Activated B cell treated with CpG ODN at 0.5 μM for 24 hours (primary cell): ENCODE data around the gene NKAIN2. TPM values are rescaled to one million over a fixed set of nuclear protein-coding genes. Genes with fewer than 3 reads are reported as not detected.
"Not testable (repeated sequence)": the region's sequence is repeated elsewhere in the genome, so short reads cannot be mapped to it uniquely, and the experiment has no call there.

ENCODE experiments used
- ATAC-seq: fragments of 200-7000 bp; cut with Tn5 transposase; one replicate; pipeline ENCODE4 v1.10.0; 2021; ENCODE audit warnings: low read depth, mild to moderate bottlenecking, moderate library complexity
- CTCF ChIA-PET: fragments of 350-600 bp; sonication (Branson Sonifier 250); formaldehyde crosslinking; loops from one replicate; lab custom pipeline; 2021; ENCODE audit warnings: antibody characterized with exemption; lab: Charles Lee
- POLR2A ChIA-PET: fragments of 350-600 bp; sonication (Branson Sonifier 250); formaldehyde crosslinking; loops from one replicate; lab custom pipeline; 2021; ENCODE audit warnings: antibody characterized with exemption; lab: Charles Lee
- DNase-seq: peaks from one replicate; pipeline ENCODE4 v3.0.0; 2022
- H3K27ac Mint-ChIP-seq: one replicate; pipeline ENCODE4 v1.8.0; 2020; ENCODE audit warnings: mixed read lengths
- H3K27me3 Mint-ChIP-seq: one replicate; pipeline ENCODE4 v1.8.0; 2021; ENCODE audit warnings: mixed read lengths
- H3K36me3 Mint-ChIP-seq: one replicate; pipeline ENCODE4 v1.8.0; 2021; ENCODE audit warnings: low read depth, mixed read lengths
- H3K4me1 Mint-ChIP-seq: one replicate; pipeline ENCODE4 v1.8.0; 2021; ENCODE audit warnings: mixed read lengths
- H3K4me3 Mint-ChIP-seq: one replicate; pipeline ENCODE4 v1.8.0; 2020; ENCODE audit warnings: mild to moderate bottlenecking, mixed read lengths
- H3K9me3 Mint-ChIP-seq: one replicate; pipeline ENCODE4 v1.8.0; 2020; ENCODE audit warnings: mixed read lengths
- intact Hi-C: fragments of 100-400 bp; cut with micrococcal nuclease; formaldehyde crosslinking; loops from one replicate; pipeline ENCODE4 v1.15.1; 2024
- total RNA-seq: library from RNA; stranded (reverse); gene quantifications from 2 replicates; pipeline ENCODE4 v1.2.3, GENCODE V29; 2022
- TF ChIP-seq, protein P1 (sequence below): fragments of 200-600 bp; IDR thresholded peaks from one replicate; pipeline ENCODE4 v1.8.0; 2022; ENCODE audit warnings: antibody characterized with exemption, mild to moderate bottlenecking

The NKAIN2 gene
- total RNA-seq, 1 donor from 2014 or later, result not detected

DNA sequence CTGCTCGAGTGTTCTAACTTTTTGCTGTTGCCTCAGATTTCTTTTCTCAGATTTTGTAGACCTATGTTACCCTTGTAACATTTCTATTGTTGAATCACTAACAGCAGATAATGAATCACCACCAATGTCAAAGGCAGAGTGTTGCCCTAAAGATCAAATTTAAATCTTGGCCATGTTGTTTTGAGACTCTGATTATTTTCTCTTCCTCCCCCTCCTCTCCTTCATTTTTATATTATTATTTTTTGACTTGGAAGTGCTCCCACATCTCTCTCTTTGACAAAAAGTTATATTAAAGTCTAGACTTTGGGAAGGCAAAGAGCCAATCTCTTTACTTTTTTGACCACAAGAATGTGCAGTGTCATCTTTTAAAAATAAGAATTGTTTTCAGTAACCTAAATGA lies 422.7 kb downstream of the NKAIN2 start:
- CTCF ChIA-PET, result no interaction called here
- no peak overlapping the region for H3K4me3 Mint-ChIP-seq
- H3K4me1 Mint-ChIP-seq, result no peaks in the 10 kb centered on the region
- TF ChIP-seq, protein P1, sequence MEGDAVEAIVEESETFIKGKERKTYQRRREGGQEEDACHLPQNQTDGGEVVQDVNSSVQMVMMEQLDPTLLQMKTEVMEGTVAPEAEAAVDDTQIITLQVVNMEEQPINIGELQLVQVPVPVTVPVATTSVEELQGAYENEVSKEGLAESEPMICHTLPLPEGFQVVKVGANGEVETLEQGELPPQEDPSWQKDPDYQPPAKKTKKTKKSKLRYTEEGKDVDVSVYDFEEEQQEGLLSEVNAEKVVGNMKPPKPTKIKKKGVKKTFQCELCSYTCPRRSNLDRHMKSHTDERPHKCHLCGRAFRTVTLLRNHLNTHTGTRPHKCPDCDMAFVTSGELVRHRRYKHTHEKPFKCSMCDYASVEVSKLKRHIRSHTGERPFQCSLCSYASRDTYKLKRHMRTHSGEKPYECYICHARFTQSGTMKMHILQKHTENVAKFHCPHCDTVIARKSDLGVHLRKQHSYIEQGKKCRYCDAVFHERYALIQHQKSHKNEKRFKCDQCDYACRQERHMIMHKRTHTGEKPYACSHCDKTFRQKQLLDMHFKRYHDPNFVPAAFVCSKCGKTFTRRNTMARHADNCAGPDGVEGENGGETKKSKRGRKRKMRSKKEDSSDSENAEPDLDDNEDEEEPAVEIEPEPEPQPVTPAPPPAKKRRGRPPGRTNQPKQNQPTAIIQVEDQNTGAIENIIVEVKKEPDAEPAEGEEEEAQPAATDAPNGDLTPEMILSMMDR, result no peak
- intact Hi-C loops, result no loop called here
- no peaks in the 10 kb centered on the region for H3K27me3 Mint-ChIP-seq
- H3K9me3 Mint-ChIP-seq, result peaks cover 13% of the 10 kb centered on the region
- H3K27ac Mint-ChIP-seq, result no peak overlapping the region
- DNase-seq (no peak), ATAC-seq (no peak)
- POLR2A ChIA-PET, result no interaction called here
- H3K36me3 Mint-ChIP-seq, result no peaks in the 10 kb centered on the region

DNA sequence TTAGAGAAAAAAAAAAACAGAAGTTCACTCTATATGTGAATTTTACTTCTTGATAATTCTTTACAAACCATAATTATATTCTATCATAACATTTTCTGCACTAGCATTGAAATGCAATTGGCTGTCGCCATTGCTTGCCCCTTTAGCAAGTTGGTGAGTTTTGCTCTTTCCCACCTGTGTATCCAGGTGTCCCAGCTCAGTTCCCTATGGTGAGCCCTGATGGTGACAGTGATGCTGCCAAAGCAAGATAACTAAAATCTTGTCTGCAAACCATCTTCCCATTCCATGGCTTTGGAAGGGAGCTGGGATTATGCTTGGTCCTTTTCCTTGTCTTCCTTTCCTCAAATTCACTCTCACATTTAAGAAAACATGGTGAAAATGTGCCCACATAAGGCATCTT lies 429.6 kb downstream of the NKAIN2 start:
- TF ChIP-seq, protein P1, result no peak
- no peak for DNase-seq
- Mint-ChIP-seq H3K4me3 (no peak overlapping the region), H3K4me1 (no peaks in the 10 kb centered on the region), H3K27me3 (no peaks in the 10 kb centered on the region), H3K9me3 (peaks cover 14% of the 10 kb centered on the region), H3K27ac (no peak overlapping the region), H3K36me3 (no peaks in the 10 kb centered on the region)
- CTCF ChIA-PET, result no interaction called here
- ATAC-seq, result no peak
- POLR2A ChIA-PET, result no interaction called here
- intact Hi-C loops, result no loop called here

DNA sequence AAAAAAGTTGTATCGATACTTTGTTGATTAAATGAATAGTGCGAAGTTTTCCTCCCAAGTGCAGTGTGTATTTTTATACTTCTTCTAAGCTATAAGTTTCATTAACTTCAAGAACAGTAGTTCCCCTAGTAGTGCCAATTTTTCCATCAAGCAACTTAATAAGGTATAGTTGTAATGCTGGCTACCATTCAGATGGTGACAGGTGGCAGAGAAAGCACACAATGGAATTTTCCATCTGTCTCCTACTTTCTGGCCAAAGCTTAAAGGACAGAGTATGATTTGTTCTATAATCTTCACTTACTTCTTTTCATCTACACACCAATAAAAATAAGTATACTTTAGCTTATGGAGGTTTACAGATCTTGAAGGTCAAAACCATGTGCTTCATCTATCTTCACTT lies 431.1 kb downstream of the NKAIN2 start:
- H3K4me1 Mint-ChIP-seq, result no peaks in the 10 kb centered on the region
- POLR2A ChIA-PET, result no interaction called here

DNA sequence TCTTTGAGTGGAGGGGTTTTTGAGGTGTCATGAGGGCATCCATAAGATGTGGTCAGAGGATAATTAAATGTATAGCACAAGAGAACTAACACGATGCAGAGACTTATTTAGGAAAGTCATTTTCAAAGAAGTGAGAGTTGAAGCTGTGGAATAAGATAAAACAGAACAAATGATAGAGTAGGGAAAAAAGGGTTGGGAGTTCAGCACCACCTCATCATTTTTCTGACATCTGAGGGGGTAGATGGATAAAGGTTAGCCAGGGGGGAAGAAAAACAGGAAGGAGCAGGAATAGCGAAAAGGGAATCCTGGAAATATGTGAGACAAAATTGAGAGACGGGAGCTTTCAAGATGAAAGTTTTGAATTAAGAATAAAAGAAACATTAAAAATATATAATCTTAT lies 434.2 kb downstream of the NKAIN2 start:
- no peaks in the 10 kb centered on the region for H3K4me1 Mint-ChIP-seq
- H3K9me3 Mint-ChIP-seq, result peaks cover 3% of the 10 kb centered on the region
- intact Hi-C loops, result no loop called here
- no peak overlapping the region for H3K4me3 Mint-ChIP-seq
- ATAC-seq, result no peak
- no peaks in the 10 kb centered on the region for H3K36me3 Mint-ChIP-seq
- ChIA-PET POLR2A (no interaction called here), CTCF (no interaction called here)
- no peaks in the 10 kb centered on the region for H3K27me3 Mint-ChIP-seq
- DNase-seq, result no peak
- TF ChIP-seq, protein P1, result no peak
- H3K27ac Mint-ChIP-seq, result no peak overlapping the region

More for the DNA sequence above, 431.1 kb downstream of the NKAIN2 start:
- Mint-ChIP-seq H3K9me3 (peaks cover 8% of the 10 kb centered on the region), H3K27ac (no peak overlapping the region), H3K4me3 (no peak overlapping the region), H3K27me3 (no peaks in the 10 kb centered on the region), H3K36me3 (no peaks in the 10 kb centered on the region)
- ATAC-seq (no peak), DNase-seq (no peak)
- TF ChIP-seq, protein P1, result no peak
- CTCF ChIA-PET, result no interaction called here
- intact Hi-C loops, result no loop called here

DNA sequence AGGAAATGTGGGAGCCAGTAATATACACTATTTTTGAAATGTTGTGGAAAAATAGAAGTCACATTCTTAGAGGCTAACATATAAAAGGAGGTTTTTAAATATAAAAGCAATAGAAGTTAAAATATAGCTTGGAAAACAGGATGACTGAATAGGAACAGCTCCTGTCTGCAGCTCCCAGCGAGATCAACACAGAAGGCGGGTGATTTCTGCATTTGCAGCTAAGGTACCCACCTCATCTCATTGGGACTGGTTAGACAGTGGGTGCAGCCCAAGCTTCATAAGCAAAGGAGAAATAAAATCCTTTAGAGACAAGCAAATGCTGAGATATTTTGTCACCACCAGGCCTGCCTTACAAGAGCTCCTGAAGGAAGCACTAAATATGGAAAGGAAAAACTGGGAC lies 434.7 kb downstream of the NKAIN2 start:
- ATAC-seq, H3K4me3 Mint-ChIP-seq, POLR2A ChIA-PET: not testable (repeated sequence)

More for the DNA sequence above, 434.7 kb downstream of the NKAIN2 start:
- H3K27ac Mint-ChIP-seq, H3K4me1 Mint-ChIP-seq, H3K27me3 Mint-ChIP-seq, H3K9me3 Mint-ChIP-seq, H3K36me3 Mint-ChIP-seq, DNase-seq, intact Hi-C loops, CTCF ChIA-PET: not testable (repeated sequence)
